NCI-H748 treated with DMSO at 0.1 percent for 48 hours (cell line): Measurements from ENCODE around the gene RAP1GAP.
"Not testable (repeated sequence)": the region's sequence is repeated elsewhere in the genome, so short reads cannot be mapped to it uniquely, and the experiment has no call there.

Experiments
- DNase-seq: peaks from one replicate; lab custom pipeline; 2025; lab: John Stamatoyannopoulos, UW

The RAP1GAP gene

DNA sequence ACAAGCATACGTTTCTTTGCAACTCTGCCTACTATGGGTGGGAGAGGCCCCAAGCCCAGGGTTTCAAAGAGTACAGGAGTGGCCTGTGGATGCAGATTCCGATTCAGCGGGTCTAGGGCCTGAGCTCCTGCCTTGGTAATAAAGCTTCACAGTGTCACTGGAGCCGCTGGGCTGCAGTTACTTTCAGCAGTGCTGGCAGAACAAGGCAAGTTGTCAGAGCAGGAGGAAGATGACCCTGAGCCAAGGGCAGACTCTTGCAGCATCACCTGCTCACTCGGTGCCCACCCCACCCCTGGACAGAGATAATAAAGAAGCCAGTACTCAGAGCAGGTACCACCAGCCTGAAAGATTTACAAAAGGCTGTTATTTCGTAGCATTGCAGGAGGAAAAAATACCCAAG is 8.0 kb upstream of the RAP1GAP start:
- no peak for DNase-seq

DNA sequence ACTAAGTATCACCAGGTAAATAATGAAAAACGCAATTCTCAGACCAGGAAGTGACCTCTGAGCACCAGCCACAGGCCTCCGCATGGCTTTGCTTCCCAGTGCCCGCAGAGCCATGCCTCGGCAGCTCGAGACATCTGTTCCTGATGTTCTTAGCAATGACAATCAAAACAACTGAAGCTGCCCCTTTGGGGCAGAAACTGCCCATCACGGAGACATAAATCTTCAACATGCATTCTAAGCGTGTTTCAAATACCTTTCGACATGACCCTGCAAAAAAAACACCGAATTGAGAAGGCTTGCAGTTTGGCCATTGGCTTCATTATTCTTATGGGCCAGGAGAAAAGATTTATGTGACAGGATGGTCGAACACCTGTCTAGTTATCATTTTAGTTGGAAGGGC is 5.8 kb upstream of the RAP1GAP start:
- no peak for DNase-seq

DNA sequence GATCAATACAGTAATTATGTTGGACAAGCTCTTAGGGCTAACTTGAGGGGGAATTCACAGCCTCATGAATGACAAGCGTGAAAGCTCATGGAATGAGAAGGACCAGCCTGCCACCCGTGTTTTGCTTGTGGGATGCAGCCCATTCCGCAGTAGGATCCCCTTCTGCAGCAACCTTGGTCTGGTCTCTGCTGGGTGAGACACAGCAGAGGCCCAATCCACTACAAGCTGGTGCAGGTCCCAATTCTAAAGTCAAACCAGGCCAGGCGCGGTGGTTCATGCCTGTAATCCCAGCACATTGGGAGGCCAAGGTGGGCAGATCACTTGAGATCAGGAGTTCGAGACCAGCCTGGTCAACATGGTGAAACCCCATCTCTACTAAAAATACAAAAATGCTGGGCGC is 4.7 kb upstream of the RAP1GAP start:
- not testable (repeated sequence) for DNase-seq

DNA sequence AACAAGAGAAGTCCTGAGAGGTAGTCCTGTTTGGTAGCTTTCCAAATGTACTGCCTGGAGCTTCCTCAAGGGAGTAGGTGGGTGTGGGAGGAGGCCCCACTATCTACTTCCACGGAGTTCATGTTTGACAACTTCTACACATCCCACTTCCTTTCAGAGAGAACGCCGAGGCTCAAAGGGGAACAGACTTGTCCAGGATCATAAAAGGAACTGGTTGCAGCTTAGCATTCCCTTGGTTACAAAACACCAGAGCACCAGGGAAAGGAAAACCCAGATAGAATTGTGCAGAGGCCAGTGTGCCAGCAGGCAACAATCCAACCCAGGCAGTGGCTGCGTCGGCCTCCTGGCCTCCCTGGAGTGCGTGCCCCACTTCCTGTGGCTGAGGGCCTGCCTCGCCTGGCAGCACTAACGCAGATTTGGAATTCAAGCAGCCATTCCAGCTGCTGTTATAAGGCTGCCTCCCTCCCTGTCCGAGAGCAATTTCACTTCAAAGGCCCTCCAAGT is 4.2 kb upstream of the RAP1GAP start:
- no peak for DNase-seq

DNA sequence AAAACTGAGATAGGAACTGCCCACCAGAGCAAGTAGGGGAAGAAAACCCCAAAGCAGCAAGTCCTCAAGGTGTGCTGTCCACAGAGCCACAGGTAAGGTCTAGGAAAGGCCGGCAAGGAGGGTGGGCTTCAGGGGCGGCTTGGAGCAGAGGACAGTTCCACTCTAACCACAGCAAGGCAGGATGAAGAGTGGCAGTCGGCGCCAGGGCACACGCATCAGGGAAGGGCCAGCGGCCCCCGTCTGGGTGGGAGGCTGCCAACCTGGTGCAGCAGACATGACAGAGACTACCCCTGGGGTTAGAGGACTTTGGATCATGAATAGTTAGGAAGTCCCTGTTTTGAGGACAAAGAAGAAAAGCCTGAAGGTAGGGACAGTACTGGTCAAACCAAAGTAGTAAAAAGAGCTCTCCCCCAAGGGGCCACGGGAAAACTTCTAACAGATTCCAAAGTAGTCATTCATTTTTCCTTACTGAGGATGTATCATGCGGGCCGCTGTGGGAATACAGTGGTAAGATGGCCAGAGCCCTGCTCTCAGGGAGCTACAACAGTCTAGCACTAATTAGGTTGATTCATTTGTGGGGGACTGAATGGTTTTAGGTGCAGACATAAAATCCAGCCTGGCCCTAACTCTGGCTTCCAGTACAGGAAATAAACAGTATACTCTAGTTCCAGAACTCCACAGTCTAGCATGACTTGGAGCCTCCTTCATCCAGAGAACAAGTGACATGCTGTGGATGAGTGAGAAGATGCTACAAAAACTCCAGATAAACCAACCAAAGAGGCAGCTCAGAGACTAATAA is 3.5 kb upstream of the RAP1GAP start:
- DNase-seq, result no peak

- DNase-seq, result no peak
Observed at GRCh38 chr1:21671915-21672314, 2.8 kb upstream of the RAP1GAP start.

GRCh38 chr1:21670956-21671902 is 2.1 kb upstream of the RAP1GAP start:
- DNase-seq, result no peak

DNA sequence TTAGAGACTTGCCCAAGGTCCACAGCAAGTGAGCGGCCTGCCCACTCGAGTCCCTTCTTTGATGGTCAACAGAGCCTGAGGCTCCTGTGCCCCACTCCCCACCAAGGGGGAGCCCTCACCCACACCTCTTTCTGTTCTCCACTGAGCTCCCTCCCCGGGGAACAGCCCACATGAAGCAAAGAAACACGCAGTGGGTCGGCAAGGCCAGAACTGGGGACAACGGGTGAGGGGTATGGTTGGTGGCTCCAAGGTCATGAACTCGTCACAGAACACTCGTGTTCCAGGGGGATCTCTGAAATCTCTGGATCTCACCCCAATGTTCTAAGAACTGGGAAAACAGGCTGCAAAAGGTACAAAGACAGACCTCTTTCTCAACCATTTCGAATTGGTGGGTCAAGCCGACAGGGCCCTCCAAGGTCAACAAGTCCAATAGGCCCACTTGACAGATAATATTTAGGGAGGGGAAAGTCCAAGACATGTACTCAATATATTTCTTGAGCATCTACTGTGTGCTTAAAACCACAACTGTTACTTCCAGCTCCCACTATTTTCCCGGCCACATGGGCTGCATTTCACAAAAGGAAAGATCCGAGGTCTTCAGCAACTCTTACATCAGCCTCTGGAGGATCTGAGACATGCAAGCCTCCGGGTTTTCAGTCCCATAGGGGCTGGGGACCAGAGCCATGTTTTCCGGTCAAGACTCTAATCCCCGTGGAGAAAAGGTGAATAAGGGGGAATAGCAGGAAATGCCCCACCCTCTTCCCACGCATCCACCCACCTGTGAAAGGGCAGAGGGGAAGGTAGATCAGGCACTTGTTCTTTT is 1.1 kb upstream of the RAP1GAP start:
- DNase-seq, result no peak

- DNase-seq, result no peak
Observed at GRCh38 chr1:21668951-21669257, 253 bp downstream of the RAP1GAP start.

GRCh38 chr1:21668232-21668950 is 766 bp downstream of the RAP1GAP start:
- no peak for DNase-seq

DNA sequence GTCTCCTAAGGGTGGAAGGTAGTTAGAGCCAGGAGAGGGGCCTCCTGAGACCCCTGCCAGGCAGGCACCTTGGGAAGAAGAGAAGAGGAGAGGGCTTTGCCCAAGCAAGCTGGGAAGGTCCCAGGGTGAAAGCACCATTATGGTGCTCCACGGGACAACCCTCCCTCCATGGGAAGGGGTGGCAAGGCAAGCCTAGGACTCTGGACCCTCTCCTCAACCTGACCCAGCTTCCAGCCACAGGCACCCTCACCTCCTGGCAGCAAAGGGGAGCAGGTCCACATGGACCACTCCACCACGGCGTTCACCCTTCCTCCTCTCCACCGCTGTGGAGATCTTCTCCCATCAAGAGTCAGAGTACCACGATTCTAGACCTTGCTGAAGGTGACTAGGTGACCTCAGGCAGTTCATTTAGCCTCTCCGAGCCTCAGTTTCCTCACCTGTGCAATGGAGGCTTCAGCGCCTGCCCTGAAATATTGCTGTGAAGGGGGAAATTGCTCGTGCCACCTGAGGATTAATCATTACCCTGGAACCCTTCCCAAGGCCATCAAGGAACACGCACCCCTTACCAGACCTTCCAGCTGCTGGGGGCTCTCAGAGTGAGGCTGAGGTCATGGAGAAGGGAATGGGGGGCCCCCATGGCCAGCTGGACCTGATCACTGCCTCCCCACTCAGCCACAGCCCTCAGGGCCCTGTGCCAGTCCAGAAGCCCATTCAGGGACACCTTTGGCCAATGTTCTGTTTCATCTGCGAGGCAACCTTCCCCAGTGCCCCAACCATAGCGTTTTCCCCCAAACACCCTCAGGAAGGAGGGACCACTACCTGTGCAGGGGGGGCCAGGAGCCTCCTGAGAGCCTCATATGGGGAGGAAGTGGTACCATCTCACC is 1.6 kb downstream of the RAP1GAP start:
- DNase-seq, result no peak

GRCh38 chr1:21666576-21667320 is 2.4 kb downstream of the RAP1GAP start:
- no peak for DNase-seq

DNA sequence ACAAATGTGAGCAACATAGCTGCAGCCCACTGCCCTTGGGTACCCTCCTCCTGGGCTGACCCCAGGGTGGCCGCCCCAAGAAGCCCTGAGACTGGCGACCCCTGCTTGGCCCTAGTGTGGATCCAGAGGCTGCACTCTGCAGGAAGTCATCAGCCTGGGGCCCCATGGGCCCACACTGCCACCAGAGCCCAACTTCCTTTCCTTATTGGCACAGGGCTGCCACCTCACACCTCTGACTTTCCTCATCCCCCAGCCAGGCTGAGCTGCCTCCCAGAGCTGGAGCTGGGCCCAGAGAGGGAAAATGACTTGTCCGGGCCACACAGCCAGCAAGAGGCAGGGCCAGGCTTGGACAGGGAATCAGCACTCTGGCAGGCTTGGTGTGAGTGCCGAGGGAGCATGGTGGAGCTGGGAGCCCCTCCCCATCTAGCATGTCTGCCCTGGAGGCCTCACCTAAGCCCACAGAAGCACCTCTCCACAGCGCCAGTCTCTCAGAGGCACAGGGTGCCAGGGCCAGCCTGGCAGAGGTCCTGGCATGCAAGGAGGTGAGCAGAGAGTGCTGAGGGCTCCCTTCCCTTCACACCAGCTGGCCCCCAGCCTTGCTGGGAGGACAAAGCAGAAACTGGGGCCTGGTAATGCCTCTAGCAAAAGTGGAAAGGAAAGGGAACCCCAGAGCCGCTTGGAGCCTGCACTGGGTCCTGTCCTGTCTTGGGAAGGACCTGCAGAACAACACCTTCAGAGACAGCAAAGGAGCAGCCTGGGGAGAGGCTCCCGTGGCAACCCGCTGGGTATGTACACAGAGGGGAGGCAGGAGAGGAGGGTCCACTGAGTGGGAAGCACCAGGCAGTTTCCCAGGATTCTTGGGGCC is 3.2 kb downstream of the RAP1GAP start:
- DNase-seq, result no peak

GRCh38 chr1:21664806-21665588 is 4.2 kb downstream of the RAP1GAP start:
- DNase-seq, result no peak

DNA sequence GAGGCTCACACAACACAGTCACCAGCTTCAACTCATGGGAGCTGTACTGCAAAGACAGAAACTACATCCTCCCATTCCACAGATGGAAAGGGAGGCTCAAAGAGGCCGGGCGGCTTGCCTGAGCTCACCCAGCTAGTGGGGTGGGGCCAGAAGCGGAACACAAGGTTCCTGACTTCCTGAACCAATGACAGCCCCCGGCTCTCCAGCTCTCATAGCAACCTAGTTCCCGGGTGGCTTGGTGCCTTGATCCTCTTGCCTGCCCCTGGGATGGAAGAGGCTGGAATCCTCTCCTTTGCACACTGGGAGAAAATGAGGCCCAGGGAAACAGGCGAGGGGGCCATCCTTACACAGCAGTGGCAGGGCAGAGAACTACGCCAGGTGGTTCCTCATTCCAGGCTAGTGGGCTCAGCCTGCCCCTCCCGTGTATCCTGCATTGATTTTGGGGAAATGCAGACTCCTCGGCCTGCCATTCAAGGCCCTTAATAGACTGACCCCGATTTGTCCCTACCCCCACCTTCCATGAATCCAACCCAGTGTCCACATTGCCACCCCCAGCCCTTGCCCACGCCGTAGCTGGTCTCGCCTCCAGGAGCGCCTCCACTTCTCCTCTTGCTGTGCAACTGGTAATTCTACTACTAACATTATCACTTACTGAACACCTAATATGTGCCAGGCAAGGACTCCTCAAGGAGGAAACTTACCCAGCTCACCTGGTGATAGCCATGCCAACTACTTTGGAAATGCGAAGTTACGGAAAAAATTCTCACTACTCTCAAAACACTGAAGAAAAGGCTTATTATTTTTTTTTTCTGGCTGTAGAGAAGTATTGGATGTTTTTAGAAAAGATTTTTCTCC is 5.0 kb downstream of the RAP1GAP start:
- DNase-seq, result no peak

DNA sequence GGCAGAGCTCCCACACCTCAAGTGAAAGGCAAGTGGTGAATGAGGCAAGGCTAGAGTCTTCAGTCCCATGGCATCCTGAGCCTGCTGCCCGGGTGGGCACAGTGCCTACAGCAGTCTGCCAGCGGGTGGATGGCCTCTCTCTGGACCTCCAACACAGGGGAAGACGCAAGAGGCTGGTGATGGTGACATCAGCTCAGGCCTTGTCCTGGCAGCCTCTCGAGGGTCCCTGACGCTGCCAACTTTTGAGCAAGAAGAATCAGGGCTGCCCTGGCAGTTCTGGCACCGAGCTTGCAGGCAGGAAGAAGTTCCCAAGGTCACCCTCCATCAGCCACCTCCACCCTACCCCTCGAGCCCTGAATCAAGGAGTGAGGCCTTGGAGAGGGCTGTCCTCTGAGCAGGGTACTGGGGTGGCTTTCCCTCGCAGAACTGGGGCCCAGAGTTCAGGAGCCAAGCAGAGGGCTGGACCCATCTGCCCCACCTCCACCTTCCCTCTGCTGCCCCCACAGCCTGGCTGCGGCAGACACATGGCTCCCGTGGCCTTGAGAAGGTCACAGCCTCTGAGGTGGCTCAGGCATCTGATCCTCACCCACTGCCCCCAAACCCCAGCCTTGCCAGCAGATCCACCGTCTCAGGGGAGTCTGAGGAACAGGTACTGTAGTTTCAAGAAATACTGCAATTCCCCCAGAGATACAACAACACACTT is 5.8 kb downstream of the RAP1GAP start:
- no peak for DNase-seq
